ENCODE results near the gene AHCTF1. TPM values are rescaled to one million over a fixed set of nuclear protein-coding genes. Genes with fewer than 3 reads are reported as not detected.
A peak's percentile ranks its signal among the peaks of the same experiment; 100 is the strongest.

AHCTF1 gene
- total RNA-seq, 1 donor from 2014 or later = 24.8 TPM

- H3K4me3 Mint-ChIP-seq (ENCODE audit: unreplicated experiment) = no peak overlapping the region
- TF ChIP-seq, protein P1, sequence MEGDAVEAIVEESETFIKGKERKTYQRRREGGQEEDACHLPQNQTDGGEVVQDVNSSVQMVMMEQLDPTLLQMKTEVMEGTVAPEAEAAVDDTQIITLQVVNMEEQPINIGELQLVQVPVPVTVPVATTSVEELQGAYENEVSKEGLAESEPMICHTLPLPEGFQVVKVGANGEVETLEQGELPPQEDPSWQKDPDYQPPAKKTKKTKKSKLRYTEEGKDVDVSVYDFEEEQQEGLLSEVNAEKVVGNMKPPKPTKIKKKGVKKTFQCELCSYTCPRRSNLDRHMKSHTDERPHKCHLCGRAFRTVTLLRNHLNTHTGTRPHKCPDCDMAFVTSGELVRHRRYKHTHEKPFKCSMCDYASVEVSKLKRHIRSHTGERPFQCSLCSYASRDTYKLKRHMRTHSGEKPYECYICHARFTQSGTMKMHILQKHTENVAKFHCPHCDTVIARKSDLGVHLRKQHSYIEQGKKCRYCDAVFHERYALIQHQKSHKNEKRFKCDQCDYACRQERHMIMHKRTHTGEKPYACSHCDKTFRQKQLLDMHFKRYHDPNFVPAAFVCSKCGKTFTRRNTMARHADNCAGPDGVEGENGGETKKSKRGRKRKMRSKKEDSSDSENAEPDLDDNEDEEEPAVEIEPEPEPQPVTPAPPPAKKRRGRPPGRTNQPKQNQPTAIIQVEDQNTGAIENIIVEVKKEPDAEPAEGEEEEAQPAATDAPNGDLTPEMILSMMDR (IDR thresholded peaks at IDR 0.05) = no peak
- H3K9me3 Mint-ChIP-seq (ENCODE audit: low read depth) = no peaks in the 10 kb centered on the region
- DNase-seq (ENCODE audit: low spot score) = peak; percentile 78
- no peaks in the 10 kb centered on the region for H3K36me3 Mint-ChIP-seq (ENCODE audit: low read depth)
- H3K27ac Mint-ChIP-seq (ENCODE audit: unreplicated experiment) = no peak overlapping the region
- H3K4me1 Mint-ChIP-seq (ENCODE audit: low read depth) = peaks cover 25% of the 10 kb centered on the region
- H3K27me3 Mint-ChIP-seq (ENCODE audit: low read depth) = no peaks in the 10 kb centered on the region
Measured at GRCh38 chr1:246789454-246790339, 142.1 kb downstream of the AHCTF1 start.

Other genes starting within 250 kb of the AHCTF1 start
- 33.5 to 39.4 TPM (median 33.5 TPM) in 3 replicates for gene SCCPDH, start 207.5 kb downstream of the AHCTF1 start, total RNA-seq
- gene ZNF695, start 76.1 kb upstream of the AHCTF1 start, total RNA-seq = 1.4 to 1.9 TPM (median 1.7 TPM) in 3 replicates
- gene ZNF670, start 146.9 kb upstream of the AHCTF1 start, total RNA-seq = 2.3 to 3.6 TPM (median 2.7 TPM) in 3 replicates
- 6.1 to 9.3 TPM (median 8.3 TPM) in 3 replicates for gene ZNF669, start 172.4 kb upstream of the AHCTF1 start, total RNA-seq
- 17.0 to 19.3 TPM (median 18.4 TPM) in 3 replicates for gene ZNF124, start 240.1 kb upstream of the AHCTF1 start, total RNA-seq

Data from chondrocyte (in vitro differentiated cells).